RWPE1 (cell line): Measurements from ENCODE around the gene KIF18B.
"Not testable (repeated sequence)": the region's sequence is repeated elsewhere in the genome, so short reads cannot be mapped to it uniquely, and the experiment has no call there.

Source experiments
- CTCF ChIA-PET: fragments of 350-600 bp; sonication (Branson Sonifier 250); formaldehyde crosslinking; extraction: SDS; loops from one replicate; lab custom pipeline; 2021; lab: Yijun Ruan, JAX
- POLR2A ChIA-PET: fragments of 400-600 bp; formaldehyde crosslinking; extraction: SDS; loops from one replicate; lab custom pipeline; 2020; ENCODE audit warnings: antibody characterized with exemption; ENCODE audit not compliant: low non-redundant PET; lab: Yijun Ruan, JAX
- DNase-seq: peaks from one replicate; pipeline ENCODE4 v3.0.0; 2012; ENCODE audit warnings: low spot score
- H3K27ac ChIP-seq: fragments of 450-650 bp; 2 replicates; pipeline ENCODE4 v1.5.1; 2017
- CTCF ChIP-seq: fragments of 450-650 bp; conservative IDR thresholded peaks from 2 replicates; pipeline ENCODE4 v1.5.1; 2017; ENCODE audit warnings: low read depth, mild to moderate bottlenecking

Gene KIF18B

GRCh38 chr17:44959821-44960531 is 12.4 kb upstream of the KIF18B start:
- ChIA-PET POLR2A (no interaction called here), CTCF (interaction anchor here (1.0 kb wide), 1 partner anchor 40 kb away, joined by 3 read pairs; no protein-coding TSS in a partner anchor)
- DNase-seq, result no peak
- peak overlapping the region; percentile 54 for H3K27ac ChIP-seq
- no peak for TF ChIP-seq CTCF

- no peak for DNase-seq
- H3K27ac ChIP-seq, result no peak overlapping the region
- TF ChIP-seq CTCF, result no peak
- POLR2A ChIA-PET, result no interaction called here
- CTCF ChIA-PET, result no interaction called here
These were observed 9.7 kb upstream of the KIF18B start for GRCh38 chr17:44956998-44957981.

GRCh38 chr17:44955674-44956425 is 8.3 kb upstream of the KIF18B start:
- no peak for DNase-seq
- ChIA-PET POLR2A (no interaction called here), CTCF (no interaction called here)
- TF ChIP-seq CTCF, result no peak
- no peak overlapping the region for H3K27ac ChIP-seq

GRCh38 chr17:44952946-44953475 is 5.4 kb upstream of the KIF18B start:
- H3K27ac ChIP-seq, result no peak overlapping the region
- ChIA-PET POLR2A (no interaction called here), CTCF (no interaction called here)
- no peak for TF ChIP-seq CTCF
- no peak for DNase-seq

- POLR2A ChIA-PET, result no interaction called here
- peak overlapping the region; percentile 88 for H3K27ac ChIP-seq
- no peak for DNase-seq
- no peak for TF ChIP-seq CTCF
- CTCF ChIA-PET, result no interaction called here
These were observed 782 bp upstream of the KIF18B start for GRCh38 chr17:44948315-44948795.

- DNase-seq, POLR2A ChIA-PET, CTCF ChIA-PET: not testable (repeated sequence)
- H3K27ac ChIP-seq, result peak overlapping the region; percentile 49
These were observed 1.9 kb downstream of the KIF18B start for GRCh38 chr17:44945652-44946051.
